GM18511 (cell line): Measurements from ENCODE around the gene ITPKB.
"Not testable (repeated sequence)": the region's sequence is repeated elsewhere in the genome, so short reads cannot be mapped to it uniquely, and the experiment has no call there.

ENCODE experiments used
- ATAC-seq: cut with Tn5 transposase; IDR thresholded peaks from one replicate; pipeline ENCODE4 v1.9.1; 2021; ENCODE audit warnings: mild to moderate bottlenecking, moderate library complexity; ENCODE audit not compliant: unreplicated experiment

Gene ITPKB

GRCh38 chr1:226627924-226628611 is 111.0 kb downstream of the ITPKB start:
- no peak for ATAC-seq

- no peak for ATAC-seq
These were observed 111.9 kb downstream of the ITPKB start for GRCh38 chr1:226627050-226627755.

GRCh38 chr1:226626577-226626956 is 112.5 kb downstream of the ITPKB start:
- peak; percentile 76 for ATAC-seq

- ATAC-seq: peak; percentile 30
These were observed 113.1 kb downstream of the ITPKB start for GRCh38 chr1:226625832-226626576.

GRCh38 chr1:226625326-226625725 is 113.8 kb downstream of the ITPKB start:
- no peak for ATAC-seq

- ATAC-seq: no peak
These were observed 114.6 kb downstream of the ITPKB start for GRCh38 chr1:226624526-226624925.

- no peak for ATAC-seq
These were observed 117.1 kb downstream of the ITPKB start for GRCh38 chr1:226622012-226622411.

- no peak for ATAC-seq
These were observed 120.1 kb downstream of the ITPKB start for GRCh38 chr1:226619031-226619430.

GRCh38 chr1:226618380-226618779 is 120.7 kb downstream of the ITPKB start:
- ATAC-seq: no peak

- not testable (repeated sequence) for ATAC-seq
These were observed 121.4 kb downstream of the ITPKB start for GRCh38 chr1:226617719-226618118.

GRCh38 chr1:226617109-226617508 is 122.0 kb downstream of the ITPKB start:
- ATAC-seq: no peak

- no peak for ATAC-seq
These were observed 122.4 kb downstream of the ITPKB start for GRCh38 chr1:226616636-226617035.

GRCh38 chr1:226615876-226616275 is 123.2 kb downstream of the ITPKB start:
- ATAC-seq: no peak

- ATAC-seq: not testable (repeated sequence)
These were observed 127.1 kb downstream of the ITPKB start for GRCh38 chr1:226611980-226612379.

- ATAC-seq: no peak
These were observed 127.8 kb downstream of the ITPKB start for GRCh38 chr1:226611301-226611700.

GRCh38 chr1:226610671-226611070 is 128.4 kb downstream of the ITPKB start:
- no peak for ATAC-seq

- no peak for ATAC-seq
These were observed 129.1 kb downstream of the ITPKB start for GRCh38 chr1:226609836-226610455.

- ATAC-seq: no peak
These were observed 130.2 kb downstream of the ITPKB start for GRCh38 chr1:226608699-226609505.

GRCh38 chr1:226607821-226608220 is 131.3 kb downstream of the ITPKB start:
- ATAC-seq: no peak

GRCh38 chr1:226607268-226607660 is 131.8 kb downstream of the ITPKB start:
- ATAC-seq: no peak
